AG08395 (cell line): ENCODE results near the gene FGFRL1.

Experiments
- DNase-seq: peaks from one replicate; pipeline ENCODE4 v3.0.0; 2012; ENCODE audit warnings: mixed read lengths, low spot score

Gene FGFRL1, protein sequence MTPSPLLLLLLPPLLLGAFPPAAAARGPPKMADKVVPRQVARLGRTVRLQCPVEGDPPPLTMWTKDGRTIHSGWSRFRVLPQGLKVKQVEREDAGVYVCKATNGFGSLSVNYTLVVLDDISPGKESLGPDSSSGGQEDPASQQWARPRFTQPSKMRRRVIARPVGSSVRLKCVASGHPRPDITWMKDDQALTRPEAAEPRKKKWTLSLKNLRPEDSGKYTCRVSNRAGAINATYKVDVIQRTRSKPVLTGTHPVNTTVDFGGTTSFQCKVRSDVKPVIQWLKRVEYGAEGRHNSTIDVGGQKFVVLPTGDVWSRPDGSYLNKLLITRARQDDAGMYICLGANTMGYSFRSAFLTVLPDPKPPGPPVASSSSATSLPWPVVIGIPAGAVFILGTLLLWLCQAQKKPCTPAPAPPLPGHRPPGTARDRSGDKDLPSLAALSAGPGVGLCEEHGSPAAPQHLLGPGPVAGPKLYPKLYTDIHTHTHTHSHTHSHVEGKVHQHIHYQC

DNA sequence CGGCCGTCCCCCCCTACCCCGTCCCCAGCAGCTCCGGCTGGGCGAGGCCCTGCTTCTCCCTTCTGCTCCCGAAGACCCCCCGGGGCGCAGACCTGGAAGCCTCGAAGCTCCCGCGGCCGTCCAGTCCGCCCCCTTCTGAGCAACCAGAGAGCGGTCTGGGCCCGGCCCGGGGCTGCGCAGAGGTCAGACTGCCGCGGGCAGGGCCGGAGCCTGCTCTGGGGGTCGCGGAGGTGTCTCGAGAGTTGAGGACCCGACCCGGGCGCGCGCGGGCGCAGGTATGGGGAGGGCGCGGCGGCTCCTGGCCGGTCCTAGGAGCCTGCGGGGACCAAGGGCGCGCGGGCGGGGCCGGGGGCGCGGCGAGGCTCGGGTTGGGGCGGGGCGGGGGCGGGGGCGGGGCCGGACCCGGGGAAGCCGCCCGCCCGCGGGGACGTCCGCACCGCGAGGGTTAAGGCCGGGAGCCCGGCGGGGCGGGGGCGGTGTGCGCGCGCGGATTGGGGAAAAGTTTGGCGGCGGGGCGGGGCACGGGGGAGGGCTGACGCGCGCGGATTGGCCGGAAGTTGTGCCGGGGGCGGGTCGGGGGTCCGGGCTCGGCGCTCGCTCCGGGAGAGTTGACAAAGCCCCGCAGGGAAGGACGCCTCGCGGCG is at the start of gene FGFRL1:
Gene FGFRL1 (plus strand): TSS at position 605 of the 644 bp plus-strand sequence. CDS start 860 bp downstream, outside the sequence.
- peak; percentile 97 for DNase-seq

DNA sequence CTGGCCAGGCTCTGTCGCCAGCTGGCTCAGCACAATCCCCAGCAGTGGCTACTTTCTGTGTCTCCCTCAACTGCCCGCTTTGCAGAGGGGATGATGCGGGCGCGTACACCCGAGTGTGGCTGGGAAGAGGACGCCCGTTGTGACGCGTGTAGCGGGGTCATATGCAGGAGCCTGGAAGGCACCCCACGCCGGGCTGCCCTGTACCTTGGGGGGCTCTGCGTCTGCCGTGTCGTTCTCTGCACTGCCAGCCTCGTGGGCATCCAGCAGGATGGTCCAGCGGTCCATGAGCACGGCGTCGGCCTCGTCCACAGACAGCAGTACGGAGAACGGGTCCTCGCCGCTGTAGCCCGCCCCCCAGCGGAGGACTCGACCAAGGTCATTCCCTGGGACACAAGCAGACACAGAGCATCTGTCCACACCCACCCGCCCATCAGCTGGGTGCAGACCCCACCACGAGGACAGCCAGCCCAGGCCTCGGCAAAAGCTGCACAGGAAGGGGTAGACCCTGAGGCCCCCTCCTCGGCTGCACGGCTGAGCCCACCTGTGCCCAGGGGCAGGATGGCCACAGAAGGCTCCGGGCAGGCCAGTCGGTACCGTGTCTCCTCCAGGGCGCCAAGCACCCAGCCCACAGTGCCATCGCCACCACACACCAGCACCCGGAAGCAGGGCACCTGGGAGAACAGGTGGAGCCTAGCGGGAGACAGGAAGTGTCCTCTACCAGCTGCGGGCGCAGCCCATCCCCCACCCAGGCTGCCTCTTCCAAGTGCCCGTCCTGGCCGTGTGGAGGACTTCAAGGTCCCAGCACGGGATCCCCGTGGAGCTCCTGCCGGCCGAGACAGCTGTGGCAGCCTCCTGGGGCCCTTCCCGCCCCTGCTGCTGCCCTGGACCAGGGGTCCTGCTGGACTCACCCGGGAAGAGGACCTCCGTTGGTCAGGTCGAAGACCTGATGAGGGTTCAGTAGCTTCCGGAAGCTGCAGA is 48.9 kb upstream of the FGFRL1 start:
- DNase-seq, result no peak

DNA sequence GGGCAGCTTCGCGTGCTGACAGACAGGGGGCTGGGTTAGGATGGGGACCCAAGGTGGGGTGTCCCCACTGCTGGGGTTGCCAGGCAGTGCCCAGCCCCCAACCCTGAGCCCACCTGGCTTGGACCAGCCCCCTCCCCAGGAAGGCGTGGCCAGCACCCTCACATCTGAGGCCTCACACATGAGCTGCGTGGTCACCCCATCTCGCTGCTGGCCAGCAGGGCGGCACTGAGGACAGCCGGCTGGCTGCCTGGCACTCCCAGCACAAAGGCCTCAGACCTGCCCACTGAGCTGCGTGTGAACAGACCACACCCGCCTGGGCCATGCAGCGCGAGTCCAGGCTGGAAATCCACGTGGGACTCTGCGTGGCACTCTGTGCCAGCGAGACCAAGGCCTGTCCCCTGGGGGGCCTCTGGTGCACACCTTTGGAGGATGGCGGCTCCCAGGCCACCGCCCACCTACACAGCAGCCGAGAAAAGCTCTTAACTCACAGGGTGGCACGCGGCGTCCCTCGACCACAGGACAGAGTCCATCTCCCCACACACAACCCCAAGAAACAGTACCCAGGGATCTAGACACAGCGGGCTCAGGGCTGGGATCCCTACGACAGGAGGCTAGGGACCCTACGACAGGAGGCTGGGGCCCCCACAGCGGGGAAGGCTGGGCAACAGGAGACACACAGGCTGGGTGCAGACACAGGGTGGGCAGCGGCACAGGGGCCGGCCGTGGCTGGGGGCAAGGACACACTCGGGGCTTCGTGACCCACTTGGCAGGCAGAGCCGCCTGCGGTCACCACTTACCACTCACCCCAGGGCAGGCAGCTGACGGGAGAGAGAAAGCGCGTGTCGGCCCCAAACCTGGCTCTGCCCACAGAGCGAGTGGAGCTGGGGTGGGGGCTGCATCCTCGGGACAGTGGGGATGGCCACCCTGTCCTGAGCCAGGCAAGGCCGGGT is 47.9 kb upstream of the FGFRL1 start:
- DNase-seq, result no peak

DNA sequence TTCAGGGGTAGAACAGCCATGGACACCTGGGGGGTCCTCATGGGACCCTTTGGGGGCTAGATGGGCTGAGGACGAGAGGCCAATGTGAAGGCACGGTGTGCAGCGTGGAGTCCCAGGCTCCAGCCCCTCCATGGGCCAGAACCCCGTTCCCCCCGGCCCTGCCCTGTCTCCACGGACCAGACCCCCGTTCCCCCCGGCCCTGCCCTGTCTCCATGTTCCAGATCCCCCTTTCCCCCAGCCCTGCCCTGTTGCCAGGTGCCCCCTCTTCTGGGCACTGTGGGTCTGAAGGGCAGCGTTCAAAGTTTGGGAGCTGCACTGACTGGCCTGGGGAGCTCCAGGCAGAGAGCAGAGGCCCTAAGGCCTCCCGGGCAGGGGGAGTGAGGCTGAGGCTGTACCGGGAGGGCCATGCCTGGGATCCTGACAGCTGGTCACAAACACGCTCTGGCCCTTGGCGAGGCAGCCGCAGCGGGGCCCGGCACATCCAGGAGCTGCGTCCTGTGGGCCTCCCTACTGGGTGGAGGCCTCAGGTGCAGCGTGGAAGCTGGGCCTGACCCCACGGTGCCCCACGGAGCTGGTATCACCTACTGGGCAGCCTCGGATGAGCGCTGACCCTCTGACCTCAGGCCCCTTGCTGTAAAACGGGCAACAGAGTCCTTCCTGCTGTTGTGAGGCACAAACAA is 46.9 kb upstream of the FGFRL1 start:
- DNase-seq, result no peak

DNA sequence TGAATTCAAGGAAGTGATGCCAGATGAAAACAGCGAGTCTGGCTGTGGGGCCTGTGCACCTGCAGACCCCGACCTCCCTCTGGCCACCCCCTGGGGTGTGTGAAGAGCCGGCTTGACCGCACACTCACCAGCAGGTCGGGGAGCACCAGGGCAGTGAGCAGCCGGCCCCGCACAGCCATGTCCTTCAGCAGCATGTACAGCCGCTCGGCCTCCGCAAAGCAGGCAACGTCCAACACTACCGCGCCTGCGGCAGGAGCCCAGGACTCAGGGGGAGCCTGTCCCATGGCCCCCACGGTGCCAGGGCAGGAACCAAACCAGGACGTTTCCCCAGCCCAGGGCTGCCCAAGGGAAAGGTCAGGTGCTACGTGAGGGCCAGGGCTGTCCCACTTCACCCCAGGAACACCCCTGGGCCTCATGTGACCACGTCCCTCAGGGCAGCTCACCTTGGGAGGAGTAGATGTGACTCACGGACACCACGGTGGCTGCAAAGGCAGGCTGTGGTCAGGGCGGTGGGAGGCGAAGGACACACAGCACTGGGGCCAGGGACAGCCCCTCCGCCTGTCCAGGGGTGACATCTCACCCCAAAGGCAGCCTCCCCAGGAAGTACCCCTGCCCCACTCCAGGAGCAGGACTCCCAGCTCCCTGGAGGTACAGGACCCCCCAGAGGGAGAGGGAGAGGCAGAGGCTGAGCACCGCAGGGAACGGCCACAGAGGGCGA is 46.2 kb upstream of the FGFRL1 start:
- DNase-seq, result no peak

DNA sequence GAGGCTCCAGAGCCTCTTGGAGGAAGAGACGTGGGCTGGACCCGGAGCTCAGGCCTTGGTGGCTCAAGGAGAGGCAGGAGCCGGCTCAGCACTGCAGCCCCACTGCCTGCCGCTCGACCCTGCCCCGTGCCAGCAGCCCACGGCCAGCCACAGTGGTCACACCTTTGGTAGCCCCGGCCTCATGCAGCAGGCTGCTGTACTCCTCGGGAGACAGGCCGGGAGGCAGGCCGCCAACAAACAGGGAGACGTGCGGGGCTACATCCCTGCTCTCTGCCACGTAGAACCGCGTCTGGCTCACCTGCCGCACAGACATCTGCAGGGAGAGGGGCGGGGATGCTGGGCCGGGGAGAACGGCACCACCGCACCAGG is 45.7 kb upstream of the FGFRL1 start:
- DNase-seq, result no peak

DNA sequence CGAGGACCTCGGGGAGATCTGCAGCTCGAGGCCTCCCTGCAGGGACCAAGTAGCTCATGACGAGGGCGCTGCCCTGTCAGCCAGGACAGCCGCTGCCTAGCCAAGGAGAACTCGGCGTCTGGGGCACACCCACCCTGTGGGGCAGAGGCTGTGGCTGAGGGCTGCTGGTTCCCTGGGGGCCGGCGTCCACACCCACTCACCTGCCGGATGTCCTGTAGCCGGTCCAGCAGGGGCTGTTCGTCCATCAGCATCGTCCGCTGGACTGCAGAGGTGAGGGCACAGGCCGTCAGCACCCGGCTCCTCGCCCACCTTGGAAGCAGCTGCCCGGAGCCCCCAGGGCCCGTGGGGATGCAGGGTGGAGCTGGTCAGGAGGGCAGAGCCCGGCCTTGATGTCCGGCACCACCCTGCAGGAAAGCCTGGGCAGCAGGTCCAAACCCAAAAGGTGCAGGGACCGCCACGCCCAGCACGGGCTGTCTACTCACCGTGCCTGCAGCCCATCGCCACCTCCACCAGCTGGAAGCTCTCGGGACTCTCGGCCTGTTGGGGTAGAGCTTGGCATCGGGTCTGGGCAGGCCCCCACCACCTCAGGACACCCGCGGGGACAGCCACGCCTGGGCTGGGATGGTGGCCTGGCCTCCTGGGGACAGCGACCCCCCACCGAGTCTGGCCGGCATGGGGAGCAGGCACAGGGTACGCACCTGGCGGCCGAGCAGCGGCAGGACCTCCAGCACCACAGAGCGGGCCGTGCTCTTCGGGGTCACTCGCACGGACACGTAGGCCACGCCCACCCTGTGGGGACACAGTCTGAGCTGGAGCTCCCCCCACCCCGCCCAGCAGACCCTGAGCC is 44.9 kb upstream of the FGFRL1 start:
- no peak for DNase-seq

DNA sequence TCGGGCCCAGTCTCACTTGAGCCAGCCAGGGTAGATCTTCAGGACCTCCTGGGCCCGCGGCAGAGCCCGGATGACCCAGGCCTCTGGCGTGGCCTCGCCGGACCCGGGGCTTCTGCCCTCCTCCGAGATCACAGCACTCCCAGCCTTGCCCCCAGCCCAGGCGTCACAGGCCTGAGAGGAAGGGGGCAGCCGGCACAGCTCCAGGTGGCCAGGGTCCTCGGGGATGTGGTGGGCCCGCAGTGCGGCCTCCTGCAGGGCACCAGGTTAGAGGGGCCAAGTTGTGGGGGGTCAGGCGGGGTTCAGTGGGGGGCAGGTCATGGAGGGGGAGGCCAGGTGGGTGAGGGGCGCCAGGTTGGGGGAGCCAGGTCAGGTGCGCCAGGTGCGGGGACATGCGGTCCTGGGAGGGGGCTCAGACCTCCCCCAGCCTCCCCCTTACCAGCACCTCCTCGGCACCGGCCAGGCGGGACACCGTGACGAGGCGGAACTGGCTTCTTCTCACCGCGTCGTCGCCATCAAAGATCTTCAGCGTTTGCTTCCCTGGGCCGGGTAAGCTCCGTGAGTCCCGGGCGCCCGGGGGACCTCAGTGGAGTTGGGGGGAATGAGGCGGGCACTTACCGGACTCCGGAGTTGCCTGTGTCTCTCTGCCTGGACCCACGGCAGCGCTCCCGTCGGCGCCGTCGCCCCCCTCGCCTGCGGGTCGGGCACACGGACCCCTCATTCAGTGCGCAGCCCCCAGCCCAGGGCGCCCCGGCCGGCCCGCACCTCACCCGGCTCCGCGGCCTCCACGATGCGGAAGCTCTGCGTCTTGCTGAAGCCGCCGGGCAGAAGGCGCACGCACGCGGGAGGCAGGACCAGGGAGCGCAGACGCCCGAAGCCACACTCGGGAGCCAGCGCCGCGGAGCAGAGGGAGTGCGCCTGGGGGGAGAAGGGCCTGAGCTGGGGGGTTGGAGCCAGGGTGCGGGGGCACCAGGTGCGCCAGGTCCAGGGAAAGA is 44.0 kb upstream of the FGFRL1 start:
- no peak for DNase-seq

DNA sequence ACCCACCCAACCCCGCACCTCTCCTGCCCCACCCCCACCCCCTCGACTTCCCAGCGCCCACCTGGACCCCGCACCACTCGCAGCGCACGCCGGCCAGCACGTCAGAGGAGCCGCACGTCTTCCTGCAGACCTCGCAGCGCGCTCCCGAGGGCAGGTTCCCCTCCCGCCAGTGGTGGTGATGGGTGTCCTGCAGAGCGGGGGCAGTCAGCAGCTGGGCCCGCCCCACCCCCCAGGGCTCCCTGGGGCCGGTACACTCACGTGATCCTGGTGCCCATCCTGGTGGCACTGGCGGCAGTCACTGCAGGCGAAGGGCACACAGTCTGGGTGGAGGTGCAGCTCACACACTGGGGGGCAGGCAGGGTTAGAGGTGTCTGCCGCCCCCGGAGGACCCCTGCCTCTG is 43.2 kb upstream of the FGFRL1 start:
- no peak for DNase-seq

DNA sequence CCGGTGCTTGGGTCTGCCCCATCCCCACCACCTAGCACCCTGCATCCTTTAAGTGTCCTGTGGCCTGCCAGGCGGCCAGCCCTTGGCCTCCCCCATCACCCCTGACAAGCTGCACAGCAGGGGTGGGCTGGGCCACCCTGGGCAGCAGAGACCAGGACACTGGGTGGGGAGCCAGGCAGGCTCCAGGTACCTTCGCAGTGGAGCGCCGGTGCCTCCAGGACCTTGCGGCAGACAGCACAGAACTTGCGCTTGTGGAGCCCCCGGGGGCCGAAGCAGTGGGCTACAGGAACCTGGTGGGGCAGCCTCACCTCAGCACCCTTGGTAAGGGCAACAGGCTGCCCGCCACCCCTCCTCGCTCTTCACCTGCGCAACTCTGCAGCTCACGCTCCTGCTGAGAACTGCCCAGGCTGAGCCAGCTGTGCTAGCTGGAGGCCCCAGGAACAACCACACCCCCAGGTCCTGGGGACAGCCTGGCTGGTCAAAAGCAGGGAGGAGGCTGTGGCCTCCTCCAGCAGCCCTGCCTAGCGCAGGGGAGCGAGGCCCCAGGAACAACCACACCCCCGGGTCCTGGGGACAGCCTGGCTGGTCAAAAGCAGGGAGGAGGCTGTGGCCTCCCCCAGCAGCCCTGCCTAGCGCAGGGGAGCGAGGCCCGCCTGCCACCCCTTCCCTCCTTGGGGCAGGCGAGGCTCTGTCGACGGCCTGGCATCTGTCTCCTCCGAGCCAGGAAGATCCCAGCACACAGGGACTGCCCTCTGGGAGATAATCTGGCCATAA is 42.6 kb upstream of the FGFRL1 start:
- DNase-seq, result no peak

DNA sequence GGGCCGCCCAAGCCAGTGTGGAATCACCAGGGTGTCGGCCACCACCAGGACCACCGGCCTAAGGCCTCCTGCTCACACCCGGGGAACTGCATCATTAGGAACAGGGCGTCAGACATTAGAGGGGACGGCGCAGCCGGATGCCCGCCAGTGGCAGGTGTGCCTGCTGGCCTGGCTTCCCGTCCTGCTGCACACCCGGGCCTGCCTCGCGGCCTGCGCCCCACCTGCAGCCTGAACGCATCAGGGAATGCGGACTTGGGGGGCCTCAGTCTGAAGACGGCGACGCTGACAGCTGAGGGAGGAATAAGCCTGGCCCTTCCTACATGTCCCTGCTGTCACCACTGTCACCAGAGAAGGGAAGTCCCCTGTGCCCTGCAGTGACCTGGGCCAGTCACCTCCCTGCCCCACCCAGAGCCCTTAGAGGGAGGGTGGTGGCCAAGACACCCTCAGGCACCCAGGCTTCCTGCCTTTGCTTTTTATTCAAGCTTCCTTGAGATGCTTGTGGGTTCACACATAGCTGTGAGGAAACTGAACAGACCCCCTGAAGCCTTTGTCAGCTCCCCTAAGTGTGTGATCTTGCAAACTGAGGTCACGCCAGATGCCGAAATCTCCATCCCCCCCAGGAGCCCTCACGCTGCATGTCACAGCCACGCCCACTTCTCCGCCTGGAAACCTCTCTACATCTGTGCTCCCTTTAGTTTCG is 41.2 kb upstream of the FGFRL1 start:
- DNase-seq, result no peak

DNA sequence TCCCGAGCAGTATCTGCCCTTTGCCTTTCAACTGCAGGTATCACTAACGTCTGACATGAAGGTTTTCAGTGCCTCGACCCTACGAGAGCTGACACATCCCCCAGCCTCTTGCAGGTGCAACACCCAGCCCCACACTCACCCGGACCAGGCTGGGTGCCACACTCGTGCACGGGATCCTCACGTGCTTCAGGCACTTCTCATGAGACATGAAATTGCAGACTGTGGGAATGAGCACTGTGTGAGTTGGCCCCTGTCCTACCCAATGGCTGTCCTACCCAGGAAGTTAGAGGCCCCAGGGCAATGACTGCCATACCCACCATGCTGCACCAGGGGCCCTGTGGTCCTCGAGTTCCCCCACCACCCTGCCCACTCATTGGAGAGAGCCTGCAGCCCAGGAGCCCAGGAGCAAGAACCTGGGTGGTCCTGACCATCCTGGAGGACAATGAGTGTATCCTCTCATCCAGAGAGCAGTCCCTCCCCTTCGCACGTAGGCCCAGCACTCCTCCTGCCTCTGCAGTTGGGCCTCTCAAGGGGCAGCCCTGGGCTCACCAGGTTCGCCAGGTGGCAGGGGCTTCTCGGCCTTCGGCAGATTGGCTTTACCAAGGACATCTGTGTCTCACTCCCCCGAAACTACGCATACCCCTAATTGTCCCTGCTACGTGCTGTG is 40.4 kb upstream of the FGFRL1 start:
- no peak for DNase-seq

DNA sequence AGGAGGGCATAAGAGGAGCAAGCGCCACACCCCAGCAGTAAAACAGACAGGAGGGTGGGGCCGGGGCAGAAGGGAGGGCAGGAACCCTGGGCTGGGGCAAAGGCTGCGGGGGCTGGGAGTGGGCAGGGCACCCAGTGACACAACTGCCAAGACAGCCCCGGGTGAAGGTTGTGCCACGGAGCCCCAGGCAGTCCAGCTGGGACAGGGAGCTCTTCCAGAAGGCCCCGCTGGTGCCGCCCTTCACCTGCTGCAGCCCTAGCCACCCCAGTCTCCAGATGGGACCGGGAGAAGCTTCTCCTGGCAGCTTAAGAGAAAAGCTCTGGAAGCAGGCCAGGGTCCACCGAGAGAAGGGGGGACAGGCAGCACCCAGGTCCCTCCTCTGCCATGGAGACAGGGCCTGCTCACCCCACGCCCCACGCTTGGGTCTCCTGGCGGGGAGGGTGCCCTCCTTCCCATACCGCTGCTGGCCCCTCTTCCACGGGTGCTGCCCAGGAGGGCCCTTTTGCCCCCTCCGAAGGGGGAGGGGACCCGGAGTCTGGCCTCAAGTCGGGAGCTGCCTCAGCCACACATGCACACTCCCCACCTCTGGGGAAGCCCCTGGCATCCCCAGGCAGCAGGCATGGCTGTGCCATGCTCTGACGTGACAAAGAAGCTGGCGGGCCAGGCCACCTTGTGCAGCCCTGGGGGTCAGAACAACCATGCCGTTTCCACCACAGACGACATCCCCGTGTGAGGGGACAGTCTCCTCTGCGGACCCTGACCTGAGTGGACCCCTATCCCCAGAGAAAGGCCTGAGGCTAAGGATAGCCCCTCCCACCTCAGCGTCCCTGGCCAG is 39.5 kb upstream of the FGFRL1 start:
- no peak for DNase-seq

DNA sequence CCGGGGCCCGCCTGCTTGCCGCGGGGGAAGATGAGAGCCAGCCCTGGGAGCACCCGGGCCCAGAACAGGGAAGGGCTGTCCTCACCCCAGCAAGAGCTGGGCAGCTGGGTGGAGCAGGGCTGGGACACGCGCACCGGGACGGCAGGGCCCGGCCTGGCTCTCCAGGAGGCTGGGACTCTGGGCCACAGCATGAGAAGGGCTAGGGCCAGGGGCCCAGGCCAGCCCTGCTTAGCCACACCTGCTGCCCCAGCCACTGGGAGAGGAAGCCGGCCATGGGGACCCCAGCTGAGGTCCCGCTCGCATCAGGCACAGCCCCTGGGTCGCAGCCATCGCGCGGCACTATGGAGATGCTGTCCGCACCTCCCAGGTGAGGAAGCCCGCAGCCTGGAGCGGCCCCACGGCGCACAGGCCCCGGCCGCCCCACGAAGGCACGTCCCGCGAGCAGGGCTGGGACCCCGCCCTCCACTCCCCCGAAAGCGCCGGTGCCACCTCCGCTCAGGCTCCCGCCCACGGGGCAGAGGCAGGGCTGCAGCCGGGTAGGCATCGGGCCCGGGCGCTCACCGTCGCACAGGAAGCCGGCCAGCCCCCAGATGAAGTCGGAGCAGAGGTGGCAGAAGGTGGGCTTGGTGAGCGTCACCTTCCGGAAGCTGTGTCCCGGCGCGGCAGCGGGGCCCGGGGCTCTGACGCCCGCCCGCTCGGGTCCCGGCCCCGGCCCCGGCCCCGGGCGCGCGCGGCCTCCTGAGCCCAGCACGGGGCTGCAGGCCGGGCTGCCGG is 38.6 kb upstream of the FGFRL1 start:
- peak; percentile 57 for DNase-seq
